ENCODE measurements around the gene CDKN1B.

DNA sequence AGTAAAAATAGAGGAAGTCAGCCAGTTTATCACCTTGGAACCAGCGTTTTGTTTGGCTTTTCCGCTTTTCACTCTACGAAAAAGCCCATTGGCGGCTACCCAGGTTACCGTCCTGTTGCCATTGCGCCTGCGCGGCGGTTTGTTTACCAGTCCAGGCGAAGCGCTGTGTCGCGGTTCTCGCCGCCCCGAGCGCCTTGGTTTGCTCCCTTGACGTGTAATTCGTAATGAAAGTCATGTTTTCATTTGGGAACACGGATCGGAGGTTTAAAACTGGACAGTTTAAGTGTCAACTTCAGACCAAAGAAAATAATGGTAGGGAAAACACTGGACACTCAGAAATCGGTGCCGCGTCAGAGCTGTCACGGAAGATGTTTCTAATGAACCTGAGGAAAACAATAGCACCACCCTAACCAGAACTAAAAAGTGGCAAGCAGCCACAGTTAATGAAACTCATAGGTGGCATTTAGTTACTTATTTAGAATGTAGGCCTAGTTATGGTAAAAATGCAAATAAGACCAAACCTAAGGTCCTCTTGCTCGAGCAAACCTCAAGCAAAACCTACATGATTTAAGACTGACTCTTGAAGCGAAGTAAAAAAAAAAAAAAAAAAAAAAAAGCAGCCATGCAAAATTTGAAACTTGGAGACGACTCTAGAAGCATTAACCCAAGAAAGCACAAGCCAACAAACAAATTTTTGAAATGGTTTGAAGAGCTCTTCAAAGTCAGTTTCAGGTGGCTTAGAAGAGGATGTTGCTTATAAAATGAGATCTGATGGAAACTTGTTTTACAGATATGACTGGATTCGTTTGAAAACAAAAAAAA lies 20.4 kb upstream of the CDKN1B start:
- TF ChIP-seq REST (IDR thresholded peaks at IDR 0.05; ENCODE audit: insufficient read depth in 1 of 2, low read depth in 2 of 2, low read length in 2 of 2): no peak
- TF ChIP-seq SIN3A (IDR thresholded peaks at IDR 0.05; ENCODE audit: borderline replicate concordance, insufficient read depth, low read length): no peak; the same call in 1 of the 2 replicates
- no peak for TF ChIP-seq POLR2AphosphoS5 (IDR thresholded peaks at IDR 0.05; ENCODE audit: low read depth, low read length)
- no peak for TF ChIP-seq TAF1 (IDR thresholded peaks at IDR 0.05; ENCODE audit: borderline replicate concordance, insufficient read depth, low read length)

Data from PFSK-1 (cell line).